Measurements from ENCODE around the gene GMPR. TPM values are rescaled to one million over a fixed set of nuclear protein-coding genes. Genes with fewer than 3 reads are reported as not detected.

GMPR gene
- total RNA-seq, 1 experiment from 2014 or later: 28.7 TPM

DNA sequence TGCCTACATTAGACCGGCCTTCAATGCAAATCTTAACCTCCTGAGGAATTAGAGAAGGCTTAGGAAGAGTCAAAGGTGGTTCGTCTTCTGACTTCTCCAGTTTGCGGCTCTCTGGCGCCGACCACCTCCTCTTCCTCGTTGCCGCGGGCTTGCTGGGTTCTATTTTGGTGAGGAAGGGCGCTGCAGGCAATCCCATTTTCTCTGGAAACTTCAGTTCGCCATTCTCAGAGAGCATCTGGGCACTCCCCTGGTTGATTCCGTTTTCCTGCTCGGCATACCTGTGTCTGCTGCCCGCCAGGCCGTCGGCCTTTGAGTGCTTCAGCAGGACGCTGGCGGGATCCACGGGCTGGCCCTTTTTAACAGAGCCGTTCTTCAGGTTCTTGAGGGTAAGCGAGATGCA is 67.9 kb downstream of the GMPR start:
- no peaks in the 10 kb centered on the region for H3K4me1 ChIP-seq
- H3K36me3 ChIP-seq: no peaks in the 10 kb centered on the region
- H3K27me3 ChIP-seq: no peaks in the 10 kb centered on the region
- no peak for DNase-seq
- no peaks in the 10 kb centered on the region for H3K9me3 ChIP-seq (replicated peaks)
- H3K27ac ChIP-seq: no peak overlapping the region
- H3K4me3 ChIP-seq: no peak overlapping the region

DNA sequence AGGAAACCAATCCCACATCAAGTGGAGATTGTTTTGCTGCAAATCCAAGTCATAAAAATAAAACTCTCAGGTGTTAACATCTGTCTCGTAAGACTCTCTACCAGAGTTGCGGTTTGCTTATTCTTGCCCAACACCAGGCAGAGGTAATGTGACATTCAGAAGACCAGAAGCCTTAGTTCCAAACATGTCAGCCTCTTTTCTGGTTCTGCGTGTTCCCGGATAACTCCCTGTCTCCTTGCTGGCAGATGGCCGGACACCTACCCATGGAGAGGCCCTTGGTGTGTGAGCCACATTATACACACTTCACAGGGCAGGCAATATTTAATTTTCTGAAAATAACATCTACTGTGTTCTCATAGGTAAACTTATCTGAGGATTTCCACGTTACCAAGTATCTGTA is 73.4 kb downstream of the GMPR start:
- Histone ChIP-seq H3K27ac (no peak overlapping the region), H3K4me3 (no peak overlapping the region), H3K4me1 (no peaks in the 10 kb centered on the region), H3K27me3 (no peaks in the 10 kb centered on the region), H3K9me3 (replicated peaks) (no peaks in the 10 kb centered on the region), H3K36me3 (no peaks in the 10 kb centered on the region)
- no peak for DNase-seq

DNA sequence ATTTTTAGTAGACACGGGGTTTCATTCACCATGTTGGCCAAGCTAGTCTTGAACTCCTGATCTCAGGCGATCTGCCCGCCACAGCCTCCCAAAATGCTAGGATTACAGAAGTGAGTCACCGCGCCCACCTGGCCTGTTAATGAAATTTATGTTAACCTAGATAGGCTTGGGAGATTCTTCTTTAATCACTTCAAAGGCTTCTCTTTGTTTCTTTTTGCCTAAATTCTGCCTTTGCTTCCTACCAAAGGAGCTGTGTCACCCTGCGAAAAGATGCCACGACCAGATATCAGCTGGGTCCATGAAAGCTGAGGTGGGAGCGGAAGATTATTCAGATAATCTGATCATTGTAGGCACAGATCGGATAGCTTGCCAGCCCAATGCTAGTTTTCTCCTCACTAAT is 75.3 kb downstream of the GMPR start:
- Histone ChIP-seq H3K27me3 (no peaks in the 10 kb centered on the region), H3K27ac (no peak overlapping the region), H3K9me3 (replicated peaks) (no peaks in the 10 kb centered on the region), H3K4me1 (peaks cover 7% of the 10 kb centered on the region), H3K36me3 (no peaks in the 10 kb centered on the region), H3K4me3 (no peak overlapping the region)
- no peak for DNase-seq

DNA sequence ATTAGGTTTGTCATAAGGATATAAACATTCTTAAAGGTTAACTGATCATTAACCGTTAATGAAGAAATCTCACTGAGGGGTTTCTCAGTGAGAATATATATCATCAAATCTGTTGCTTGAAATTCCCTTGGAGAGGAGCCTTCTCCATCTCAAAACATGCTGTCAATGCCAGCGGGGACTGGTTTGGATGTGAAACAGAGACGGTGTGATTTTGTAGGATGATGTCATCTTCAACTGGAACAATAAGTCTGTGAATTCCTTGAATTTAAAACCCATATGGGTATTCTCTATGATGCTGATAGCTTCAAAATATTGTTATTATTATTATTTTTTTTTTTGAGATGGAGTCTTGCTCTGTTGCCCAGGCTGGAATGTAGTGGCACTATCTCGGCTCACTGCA is 75.9 kb downstream of the GMPR start:
- Histone ChIP-seq H3K4me1 (peaks cover 13% of the 10 kb centered on the region), H3K27ac (no peak overlapping the region), H3K36me3 (no peaks in the 10 kb centered on the region), H3K9me3 (replicated peaks) (no peaks in the 10 kb centered on the region), H3K4me3 (no peak overlapping the region), H3K27me3 (no peaks in the 10 kb centered on the region)
- DNase-seq: no peak

DNA sequence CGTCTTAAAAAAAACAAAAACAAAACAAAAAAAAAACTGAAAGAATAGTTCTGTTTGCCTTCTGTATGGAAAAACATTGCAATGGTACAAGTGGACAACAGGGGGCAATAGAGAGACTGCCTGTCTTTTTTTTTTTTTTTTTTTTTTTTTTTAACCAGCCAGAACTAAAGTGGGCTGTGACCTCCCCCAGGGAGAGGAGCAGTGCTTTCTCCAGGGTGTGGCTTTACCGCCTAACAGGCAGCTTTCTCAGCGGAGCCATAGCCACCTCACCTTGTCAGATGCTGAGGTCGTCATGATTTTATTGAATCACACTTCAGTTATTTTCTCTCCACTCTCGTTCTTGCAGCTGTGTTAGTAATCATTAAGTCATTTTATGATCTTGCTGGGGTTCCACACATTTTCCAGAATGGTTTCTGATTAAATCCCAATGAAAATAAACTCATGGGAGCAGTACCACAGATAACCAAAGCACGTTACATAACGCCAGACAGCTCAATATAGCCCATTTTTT is 78.4 kb downstream of the GMPR start:
- Histone ChIP-seq H3K27me3 (no peaks in the 10 kb centered on the region), H3K9me3 (replicated peaks) (no peaks in the 10 kb centered on the region), H3K4me3 (no peak overlapping the region), H3K4me1 (peaks cover 29% of the 10 kb centered on the region), H3K27ac (no peak overlapping the region), H3K36me3 (no peaks in the 10 kb centered on the region)
- DNase-seq: peak; percentile 46 to 65

DNA sequence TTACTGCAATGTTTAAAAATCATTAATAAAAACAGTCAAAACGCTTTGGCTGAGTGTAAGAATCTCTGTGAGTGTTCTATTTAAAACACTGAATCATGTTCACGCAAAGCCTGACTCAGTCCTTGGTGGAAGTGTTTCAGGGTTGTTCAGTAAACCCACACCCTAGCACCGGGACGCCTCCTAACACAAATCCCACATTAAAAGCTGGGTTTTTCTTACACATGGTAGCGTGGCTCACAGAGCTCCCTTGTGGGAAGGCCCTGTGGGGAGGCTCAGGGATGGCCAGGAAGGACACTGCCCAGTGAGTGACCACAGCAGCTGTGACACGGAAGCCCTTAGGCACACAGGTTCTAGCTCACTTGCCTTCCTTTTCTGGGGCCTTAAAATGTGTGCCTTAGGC is 80.2 kb downstream of the GMPR start:
- Histone ChIP-seq H3K4me3 (no peak overlapping the region), H3K4me1 (peaks cover 36% of the 10 kb centered on the region), H3K27ac (peak overlapping the region; percentile 93), H3K27me3 (no peaks in the 10 kb centered on the region), H3K36me3 (no peaks in the 10 kb centered on the region), H3K9me3 (replicated peaks) (no peaks in the 10 kb centered on the region)
- DNase-seq: peak; percentile 91 to 94

DNA sequence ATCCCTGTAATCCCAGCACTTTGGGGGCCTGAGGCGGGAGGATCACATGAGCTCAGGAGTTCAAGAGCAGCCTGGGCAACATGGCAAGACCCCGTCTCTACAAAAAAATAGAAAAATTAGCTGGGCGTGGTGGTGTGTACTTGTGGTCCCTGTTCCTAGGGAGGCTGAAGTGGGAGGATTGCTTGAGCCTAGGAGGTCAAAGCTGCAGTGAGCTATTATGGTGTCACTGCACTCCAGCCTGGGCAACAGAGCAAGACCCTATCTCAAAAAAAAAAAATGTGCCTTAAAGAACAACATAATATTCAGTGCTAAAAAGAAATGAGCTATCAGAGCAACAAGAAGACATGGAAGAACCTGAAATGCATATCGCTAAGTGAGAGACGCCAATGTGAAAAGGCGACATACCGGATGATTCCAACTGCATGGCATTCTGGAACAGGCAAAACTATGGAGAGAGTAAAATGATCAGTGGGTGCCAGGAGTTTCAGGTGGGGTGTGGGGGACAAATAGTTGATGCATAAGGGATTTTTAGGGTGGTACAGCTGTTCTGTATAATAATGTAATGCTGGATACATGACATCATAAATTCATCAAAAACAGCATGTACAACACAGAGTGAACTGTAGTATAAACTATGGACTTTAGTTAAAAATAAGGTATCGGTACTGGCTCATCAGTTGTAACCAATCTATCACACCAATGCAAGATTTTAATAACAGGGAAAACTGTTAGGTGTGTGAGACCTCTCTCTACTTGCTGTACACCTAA is 80.8 kb downstream of the GMPR start:
- DNase-seq: no peak
- H3K27me3 ChIP-seq: no peaks in the 10 kb centered on the region
- peaks cover 38% of the 10 kb centered on the region for H3K4me1 ChIP-seq
- H3K27ac ChIP-seq: peak overlapping the region; percentile 93
- H3K36me3 ChIP-seq: no peaks in the 10 kb centered on the region
- no peak overlapping the region for H3K4me3 ChIP-seq
- no peaks in the 10 kb centered on the region for H3K9me3 ChIP-seq (replicated peaks)

DNA sequence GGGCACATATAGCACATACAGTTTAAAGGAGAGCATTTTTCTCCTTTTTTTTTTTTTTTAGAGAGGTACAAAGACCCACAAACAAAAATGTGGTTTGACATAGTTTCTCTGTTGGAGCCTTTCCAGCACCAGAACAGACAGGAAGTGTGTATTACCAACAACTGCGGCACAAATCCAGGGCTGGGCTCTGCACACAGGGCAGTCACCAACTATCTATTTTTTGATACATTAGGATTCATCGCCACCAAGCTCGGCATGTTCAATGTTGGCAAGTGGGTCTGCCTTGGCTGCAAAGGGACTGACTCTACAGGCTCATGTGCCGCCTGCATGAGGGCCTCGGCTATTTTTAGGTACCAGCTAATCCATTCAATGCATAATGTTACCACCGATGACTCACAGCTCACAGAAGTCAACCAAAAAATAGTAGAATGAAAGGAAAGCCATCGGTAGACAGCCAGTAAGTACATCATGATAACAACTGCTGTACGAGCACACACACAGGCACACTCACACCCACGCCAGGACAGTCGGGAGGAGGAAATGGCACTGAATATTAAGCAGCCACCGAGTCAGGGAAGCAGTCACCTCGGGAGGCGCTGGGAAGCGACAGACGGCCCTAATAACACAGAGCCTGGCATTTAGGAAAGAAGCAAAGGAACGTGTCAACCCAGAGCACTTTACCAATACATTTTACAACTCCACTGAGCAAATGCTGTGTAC is 81.6 kb downstream of the GMPR start:
- peak; percentile 80 to 85 for DNase-seq
- H3K4me1 ChIP-seq: peaks cover 43% of the 10 kb centered on the region

DNA sequence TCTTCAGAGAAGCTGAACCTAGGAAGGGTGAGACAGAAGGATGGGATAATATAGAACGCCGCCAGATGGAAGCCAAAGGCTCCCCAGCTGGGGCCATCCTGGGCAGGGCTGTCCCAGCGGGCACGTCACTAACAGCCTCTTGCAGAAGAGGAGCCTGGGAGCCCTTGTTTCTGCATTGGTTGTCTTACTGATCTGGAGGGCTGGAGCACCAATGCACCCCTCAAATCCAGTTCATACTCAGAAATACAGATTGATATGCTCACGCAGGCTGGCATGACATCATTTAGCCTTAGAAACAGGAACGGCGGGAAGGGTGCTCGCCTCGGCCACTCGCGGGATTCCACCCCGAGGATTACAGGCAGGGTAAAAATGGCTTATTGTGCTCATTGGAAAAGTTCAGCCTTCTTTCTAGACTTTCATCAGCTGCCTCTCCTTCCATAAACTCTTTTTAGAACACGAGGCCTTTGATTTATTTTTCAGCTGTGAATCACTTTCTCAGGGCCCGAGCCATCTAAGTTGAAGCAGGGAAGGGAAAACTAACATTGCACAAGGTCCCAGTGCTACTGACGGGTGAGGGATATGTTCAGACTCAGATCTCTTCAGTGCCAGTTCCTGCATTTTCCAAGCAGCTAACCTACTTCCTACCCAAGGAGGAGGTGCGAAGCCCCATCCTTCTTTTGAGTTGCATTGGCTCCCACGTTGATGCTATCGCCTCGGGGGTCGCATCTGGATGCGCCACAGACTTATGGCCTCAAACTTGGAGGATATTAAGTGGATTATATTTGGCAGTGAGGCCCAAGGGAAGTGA is 82.3 kb downstream of the GMPR start:
- Histone ChIP-seq H3K27ac (peak overlapping the region; percentile 93), H3K9me3 (replicated peaks) (no peaks in the 10 kb centered on the region), H3K4me3 (peak overlapping the region; percentile 49), H3K4me1 (peaks cover 43% of the 10 kb centered on the region), H3K36me3 (no peaks in the 10 kb centered on the region), H3K27me3 (no peaks in the 10 kb centered on the region)
- DNase-seq: peak in 1 of 2 experiments; percentile 34

More for the DNA sequence above, 81.6 kb downstream of the GMPR start:
- no peaks in the 10 kb centered on the region for H3K9me3 ChIP-seq (replicated peaks)
- H3K4me3 ChIP-seq: peak overlapping the region; percentile 49
- no peaks in the 10 kb centered on the region for H3K36me3 ChIP-seq
- H3K27me3 ChIP-seq: no peaks in the 10 kb centered on the region
- peak overlapping the region; percentile 93 for H3K27ac ChIP-seq

DNA sequence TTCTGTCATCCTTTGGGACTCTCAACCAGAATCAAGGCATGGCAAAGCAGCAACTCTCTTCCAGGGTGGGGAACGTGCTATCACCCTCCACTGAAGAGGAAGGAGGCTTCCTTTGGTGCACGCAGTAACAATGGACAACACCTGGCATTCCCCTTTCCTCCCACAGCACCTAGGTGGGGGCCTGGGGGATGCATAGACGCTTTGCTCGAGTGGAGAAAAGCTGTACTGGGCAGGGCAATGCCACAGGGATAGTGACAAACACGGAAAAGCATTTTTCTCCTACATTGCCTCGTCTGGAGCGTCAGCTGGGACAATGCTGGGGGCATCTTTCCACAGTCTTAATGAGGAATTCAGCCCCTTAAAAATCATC is 82.9 kb downstream of the GMPR start:
- DNase-seq: no peak
- Histone ChIP-seq H3K4me1 (peaks cover 43% of the 10 kb centered on the region), H3K27me3 (no peaks in the 10 kb centered on the region), H3K36me3 (no peaks in the 10 kb centered on the region), H3K9me3 (replicated peaks) (no peaks in the 10 kb centered on the region), H3K27ac (peak overlapping the region; percentile 93; the same call in 1 of the 2 replicates), H3K4me3 (no peak overlapping the region)

DNA sequence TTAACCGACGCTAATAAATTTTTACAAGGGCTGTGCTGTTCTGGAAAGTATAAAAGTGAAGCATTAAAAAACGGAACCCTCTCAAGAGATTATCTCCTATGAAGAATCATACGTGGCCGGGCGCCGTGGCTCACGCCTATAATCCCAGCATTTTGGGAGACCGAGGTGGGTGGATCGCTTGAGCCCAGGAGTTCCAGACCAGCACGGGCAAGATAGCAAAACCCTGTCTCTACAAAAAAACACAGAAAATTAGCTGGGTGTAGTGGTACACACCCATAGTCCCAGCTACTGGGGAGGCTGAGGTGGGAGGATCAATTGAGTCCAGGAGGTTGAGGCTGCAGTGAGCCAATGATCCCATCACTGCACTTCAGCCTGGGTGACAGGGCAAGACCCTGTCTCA is 83.4 kb downstream of the GMPR start:
- H3K27me3 ChIP-seq: no peaks in the 10 kb centered on the region
- no peak overlapping the region; the same call in 1 of the 2 replicates for H3K27ac ChIP-seq
- H3K36me3 ChIP-seq: no peaks in the 10 kb centered on the region
- H3K4me3 ChIP-seq: no peak overlapping the region
- no peaks in the 10 kb centered on the region for H3K9me3 ChIP-seq (replicated peaks)
- peaks cover 43% of the 10 kb centered on the region for H3K4me1 ChIP-seq
- DNase-seq: no peak

DNA sequence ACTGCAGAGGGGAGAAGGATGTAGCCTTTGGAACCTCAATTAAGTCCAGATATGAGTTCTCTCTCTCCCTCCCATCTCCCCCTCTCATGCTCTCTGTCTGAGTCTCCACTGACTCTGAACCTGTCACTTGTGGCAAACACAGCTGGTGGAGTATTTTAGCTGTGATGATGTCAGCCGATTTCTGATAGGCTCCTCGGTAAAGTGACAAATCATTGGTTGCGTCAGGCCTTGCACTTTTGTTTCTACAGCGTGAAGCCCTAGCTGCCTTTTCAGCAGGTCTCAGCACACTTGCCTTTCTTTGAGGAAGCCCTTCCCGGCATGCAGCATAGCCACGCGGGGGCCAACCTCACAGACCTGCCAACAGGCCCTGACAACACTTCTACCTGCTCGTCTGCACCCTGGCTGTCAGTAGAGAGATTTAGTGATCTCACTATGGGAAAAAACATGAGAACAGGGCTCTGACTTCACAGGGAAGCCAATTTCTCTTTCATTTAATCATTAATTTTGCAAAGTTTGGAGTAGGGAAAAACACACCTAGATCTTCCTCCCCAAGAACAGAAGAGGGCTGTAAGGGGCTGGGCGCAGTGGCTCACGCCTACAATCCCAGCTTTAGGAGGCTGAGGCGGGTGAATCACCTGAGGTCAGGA is 84.4 kb downstream of the GMPR start:
- Histone ChIP-seq H3K27ac (peak overlapping the region; percentile 68), H3K4me3 (no peak overlapping the region), H3K9me3 (replicated peaks) (no peaks in the 10 kb centered on the region), H3K36me3 (no peaks in the 10 kb centered on the region), H3K4me1 (peaks cover 42% of the 10 kb centered on the region), H3K27me3 (no peaks in the 10 kb centered on the region)
- peak; percentile 76 to 90 for DNase-seq

DNA sequence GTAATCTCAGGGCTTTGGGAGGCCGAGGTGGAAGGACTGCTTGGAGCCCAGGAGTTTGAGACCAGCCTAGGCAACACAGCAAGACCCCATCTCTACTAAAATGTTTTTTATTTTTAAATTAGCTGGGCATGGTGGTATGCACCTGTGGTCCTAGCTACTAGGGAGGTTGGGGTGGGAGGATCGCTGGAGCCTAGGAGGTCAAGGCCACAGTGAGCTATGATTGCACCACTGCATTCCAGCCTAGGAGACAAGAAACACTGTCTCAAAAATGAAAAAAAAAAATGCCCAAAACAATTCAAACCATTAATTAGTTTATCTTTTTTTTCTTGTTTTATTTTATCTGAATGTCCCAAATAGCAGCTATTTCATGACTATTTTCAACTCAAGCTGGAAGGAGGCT is 85.8 kb downstream of the GMPR start:
- peaks cover 31% of the 10 kb centered on the region for H3K4me1 ChIP-seq
- no peaks in the 10 kb centered on the region for H3K9me3 ChIP-seq (replicated peaks)
- no peak for DNase-seq
- no peak overlapping the region for H3K27ac ChIP-seq
- no peak overlapping the region for H3K4me3 ChIP-seq
- no peaks in the 10 kb centered on the region for H3K36me3 ChIP-seq
- H3K27me3 ChIP-seq: no peaks in the 10 kb centered on the region

DNA sequence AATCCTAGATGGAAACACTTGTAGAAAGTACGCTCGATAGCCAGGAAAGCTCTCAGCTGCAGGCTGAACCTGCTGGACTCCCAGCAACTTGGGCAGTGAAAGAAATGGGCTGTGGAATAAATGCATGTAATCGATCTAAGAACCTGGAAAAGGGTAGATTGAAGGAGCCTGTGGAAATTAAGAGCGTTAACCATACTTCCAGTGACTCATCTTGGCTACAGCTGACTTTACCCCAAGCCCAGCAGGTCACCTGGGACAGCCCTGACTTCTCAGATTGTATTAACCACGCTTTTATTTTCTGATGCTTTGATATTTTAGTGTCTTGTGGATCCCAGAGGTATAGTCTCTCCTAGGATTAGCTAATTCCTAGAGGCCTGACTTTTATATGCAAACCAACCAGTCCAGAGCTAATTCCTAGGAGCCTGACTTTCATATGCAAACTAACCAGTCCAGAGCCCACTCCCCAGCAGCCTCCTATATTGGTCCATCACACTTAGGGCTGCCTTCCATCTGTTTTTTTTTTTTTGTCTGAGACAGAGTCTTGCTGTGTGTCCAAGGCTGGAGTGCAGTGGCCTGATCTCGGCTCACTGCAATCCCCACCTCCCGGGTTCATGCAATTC is 86.3 kb downstream of the GMPR start:
- DNase-seq: peak in 1 of 2 experiments; percentile 26
- H3K4me1 ChIP-seq: peaks cover 27% of the 10 kb centered on the region

More for the DNA sequence above, 86.3 kb downstream of the GMPR start:
- no peaks in the 10 kb centered on the region for H3K9me3 ChIP-seq (replicated peaks)
- H3K27me3 ChIP-seq: no peaks in the 10 kb centered on the region
- H3K27ac ChIP-seq: no peak overlapping the region
- H3K4me3 ChIP-seq: no peak overlapping the region
- H3K36me3 ChIP-seq: no peaks in the 10 kb centered on the region

Data from SJCRH30 (cell line).